Upper lobe of left lung (tissue), 4 donors: ENCODE measurements around the gene MITF.

ENCODE experiments used
- CTCF ChIP-seq, 6 experiments: fragments of 450-650 bp in 4 of 6; fragments of 200-600 bp in 2 of 6; sonication (generic) in 2 of 6; IDR thresholded peaks; one replicate each; pipeline ENCODE4 v1.5.1; 2016 to 2019; ENCODE audit warnings: antibody characterized with exemption in 6 of 6
- EP300 ChIP-seq, 4 donors: sonication (generic); formaldehyde crosslinking; IDR thresholded peaks; one replicate each; pipeline ENCODE4 v1.5.1; 2017; ENCODE audit warnings: antibody characterized with exemption in 4 of 4, control low read depth in 2 of 4
- POLR2A ChIP-seq, 4 donors: fragments of 450-650 bp; IDR thresholded peaks; one replicate each; pipeline ENCODE4 v1.5.1; 2016 to 2017; ENCODE audit warnings: antibody characterized with exemption in 4 of 4, mild to moderate bottlenecking in 2 of 4
- POLR2AphosphoS5 ChIP-seq, 2 donors: sonication (generic); formaldehyde crosslinking; IDR thresholded peaks; one replicate each; pipeline ENCODE4 v1.5.1; 2017; ENCODE audit warnings: antibody characterized with exemption in 2 of 2

- TF ChIP-seq CTCF (IDR thresholded peaks at IDR 0.05) (no peak), POLR2A (IDR thresholded peaks at IDR 0.05) (no peak), POLR2AphosphoS5 (IDR thresholded peaks at IDR 0.05) (no peak), EP300 (IDR thresholded peaks at IDR 0.05) (no peak)
Measured at GRCh38 chr3:70011582-70011981, 272.3 kb downstream of the MITF start.
